HG02571 (cell line): ENCODE results near the gene ZFYVE9.
"Not testable (repeated sequence)": the region's sequence is repeated elsewhere in the genome, so short reads cannot be mapped to it uniquely, and the experiment has no call there.

Experiments
- ATAC-seq: cut with Tn5 transposase; IDR thresholded peaks from one replicate; pipeline ENCODE4 v1.9.1; 2021; ENCODE audit warnings: mild to moderate bottlenecking, moderate library complexity; ENCODE audit not compliant: unreplicated experiment

Gene ZFYVE9

GRCh38 chr1:52141513-52142219 lies at the start of gene ZFYVE9:
Gene ZFYVE9, plus strand, starts transcription at chr1:52142089. Its CDS starts 91,118 bp downstream, at chr1:52233207.
- ATAC-seq = peak; percentile 75

- not testable (repeated sequence) for ATAC-seq
These were observed 47.6 kb upstream of the ZFYVE9 start for GRCh38 chr1:52094300-52094699.

GRCh38 chr1:52096216-52096615 lies 45.7 kb upstream of the ZFYVE9 start:
- no peak for ATAC-seq

GRCh38 chr1:52098139-52098871 lies 43.6 kb upstream of the ZFYVE9 start:
- no peak for ATAC-seq

GRCh38 chr1:52102336-52103013 lies 39.4 kb upstream of the ZFYVE9 start:
- no peak for ATAC-seq

- no peak for ATAC-seq
These were observed 30.4 kb upstream of the ZFYVE9 start for GRCh38 chr1:52111492-52111891.

GRCh38 chr1:52112489-52112888 lies 29.4 kb upstream of the ZFYVE9 start:
- no peak for ATAC-seq

- ATAC-seq = no peak
These were observed 22.4 kb upstream of the ZFYVE9 start for GRCh38 chr1:52119301-52120079.

GRCh38 chr1:52122384-52122783 lies 19.5 kb upstream of the ZFYVE9 start:
- ATAC-seq = no peak

GRCh38 chr1:52123622-52124021 lies 18.3 kb upstream of the ZFYVE9 start:
- no peak for ATAC-seq

- no peak for ATAC-seq
These were observed 16.0 kb upstream of the ZFYVE9 start for GRCh38 chr1:52125736-52126359.

GRCh38 chr1:52127181-52128180 lies 14.4 kb upstream of the ZFYVE9 start:
- ATAC-seq = no peak

GRCh38 chr1:52139817-52140540 lies 1.9 kb upstream of the ZFYVE9 start:
- peak; percentile 35 for ATAC-seq

- ATAC-seq = no peak
These were observed 1.0 kb upstream of the ZFYVE9 start for GRCh38 chr1:52140633-52141512.

- ATAC-seq = peak; percentile 46
These were observed 613 bp downstream of the ZFYVE9 start for GRCh38 chr1:52142220-52143183.

GRCh38 chr1:52145137-52145536 lies 3.2 kb downstream of the ZFYVE9 start:
- no peak for ATAC-seq

- ATAC-seq = not testable (repeated sequence)
These were observed 8.6 kb downstream of the ZFYVE9 start for GRCh38 chr1:52150445-52150844.
